PC-9 (cell line): ENCODE measurements around the gene IGFBP7.

Experiments used
- CTCF ChIP-seq: fragments of 200-600 bp; sonication (generic); conservative IDR thresholded peaks from 2 replicates; pipeline ENCODE4 v1.6.1; 2017; ENCODE audit warnings: mixed run types, antibody characterized with exemption, mild to moderate bottlenecking, moderate library complexity
- EZH2 ChIP-seq: fragments of 200-600 bp; sonication (generic); IDR thresholded peaks from 2 replicates; pipeline ENCODE4 v1.8.0; 2017; ENCODE audit warnings: antibody characterized with exemption, low read depth

- TF ChIP-seq CTCF (no peak), EZH2 (no peak)
Observed at GRCh38 chr4:57051524-57051923, 58.7 kb downstream of the IGFBP7 start.
